Kidney tubule cell (primary cell): ENCODE measurements around the gene MTHFD2.
A peak's percentile ranks its signal among the peaks of the same experiment; 100 is the strongest.
"Not testable (repeated sequence)": the region's sequence is repeated elsewhere in the genome, so short reads cannot be mapped to it uniquely, and the experiment has no call there.

Experiments used
- DNase-seq: peaks from one replicate; pipeline ENCODE4 v3.0.0-alpha.2; 2018; ENCODE audit warnings: low spot score

The MTHFD2 gene

GRCh38 chr2:74198461-74199274 is at the start of gene MTHFD2:
Gene MTHFD2 (plus strand): TSS chr2:74198615. CDS start chr2:74198642, 27 bp downstream.
- peak; percentile 99 for DNase-seq

GRCh38 chr2:74149247-74149525 is 49.2 kb upstream of the MTHFD2 start:
- DNase-seq, result no peak

- DNase-seq, result no peak
Observed at GRCh38 chr2:74149570-74150319, 48.7 kb upstream of the MTHFD2 start.

GRCh38 chr2:74152954-74153353 is 45.5 kb upstream of the MTHFD2 start:
- no peak for DNase-seq

GRCh38 chr2:74155830-74156229 is 42.6 kb upstream of the MTHFD2 start:
- no peak for DNase-seq

- no peak for DNase-seq
Observed at GRCh38 chr2:74162951-74163350, 35.5 kb upstream of the MTHFD2 start.

GRCh38 chr2:74164761-74165160 is 33.7 kb upstream of the MTHFD2 start:
- no peak for DNase-seq

GRCh38 chr2:74168739-74169138 is 29.7 kb upstream of the MTHFD2 start:
- no peak for DNase-seq

GRCh38 chr2:74174909-74175308 is 23.5 kb upstream of the MTHFD2 start:
- no peak for DNase-seq

GRCh38 chr2:74177696-74178095 is 20.7 kb upstream of the MTHFD2 start:
- DNase-seq, result no peak

GRCh38 chr2:74178211-74179062 is 20.0 kb upstream of the MTHFD2 start, which contains the start of gene MOB1A:
Gene MOB1A (minus strand): TSS chr2:74178879. CDS start chr2:74178674, 205 bp downstream.
- peak; percentile 99 for DNase-seq

- DNase-seq, result no peak
Observed at GRCh38 chr2:74179063-74179865, 19.2 kb upstream of the MTHFD2 start.

GRCh38 chr2:74181739-74182138 is 16.7 kb upstream of the MTHFD2 start:
- DNase-seq, result no peak

- DNase-seq, result no peak
Observed at GRCh38 chr2:74183878-74184277, 14.5 kb upstream of the MTHFD2 start.

- DNase-seq, result peak; percentile 61
Observed at GRCh38 chr2:74186038-74186437, 12.4 kb upstream of the MTHFD2 start.

GRCh38 chr2:74186706-74187105 is 11.7 kb upstream of the MTHFD2 start:
- DNase-seq, result not testable (repeated sequence)

GRCh38 chr2:74188018-74188601 is 10.3 kb upstream of the MTHFD2 start:
- DNase-seq, result peak; percentile 62

- no peak for DNase-seq
Observed at GRCh38 chr2:74188696-74189095, 9.7 kb upstream of the MTHFD2 start.

GRCh38 chr2:74191596-74192380 is 6.6 kb upstream of the MTHFD2 start:
- no peak for DNase-seq

GRCh38 chr2:74194799-74195198 is 3.6 kb upstream of the MTHFD2 start:
- no peak for DNase-seq
